ENCODE results near the gene SETMAR. TPM values are rescaled to one million over a fixed set of nuclear protein-coding genes. Genes with fewer than 3 reads are reported as not detected.
A peak's percentile ranks its signal among the peaks of the same experiment; 100 is the strongest.

The SETMAR gene
- total RNA-seq, 1 donor from 2014 or later = 34.5 TPM

- DNase-seq (ENCODE audit: extremely low spot score, unreplicated experiment) = no peak
- H3K27me3 Mint-ChIP-seq = no peaks in the 10 kb centered on the region
- peaks cover 13% of the 10 kb centered on the region for H3K4me1 Mint-ChIP-seq (ENCODE audit: unreplicated experiment)
- peaks cover 46% of the 10 kb centered on the region for H3K36me3 Mint-ChIP-seq
- no peak overlapping the region for H3K4me3 Mint-ChIP-seq
- TF ChIP-seq CTCF (conservative IDR thresholded peaks at IDR 0.05) = no peak
- H3K9me3 Mint-ChIP-seq = no peaks in the 10 kb centered on the region
- no peak overlapping the region for H3K27ac Mint-ChIP-seq
Measured at GRCh38 chr3:4313606-4314293, 10.6 kb downstream of the SETMAR start.

GRCh38 chr3:4314688-4315087 lies 11.5 kb downstream of the SETMAR start:
- H3K27me3 Mint-ChIP-seq = no peaks in the 10 kb centered on the region

DNA sequence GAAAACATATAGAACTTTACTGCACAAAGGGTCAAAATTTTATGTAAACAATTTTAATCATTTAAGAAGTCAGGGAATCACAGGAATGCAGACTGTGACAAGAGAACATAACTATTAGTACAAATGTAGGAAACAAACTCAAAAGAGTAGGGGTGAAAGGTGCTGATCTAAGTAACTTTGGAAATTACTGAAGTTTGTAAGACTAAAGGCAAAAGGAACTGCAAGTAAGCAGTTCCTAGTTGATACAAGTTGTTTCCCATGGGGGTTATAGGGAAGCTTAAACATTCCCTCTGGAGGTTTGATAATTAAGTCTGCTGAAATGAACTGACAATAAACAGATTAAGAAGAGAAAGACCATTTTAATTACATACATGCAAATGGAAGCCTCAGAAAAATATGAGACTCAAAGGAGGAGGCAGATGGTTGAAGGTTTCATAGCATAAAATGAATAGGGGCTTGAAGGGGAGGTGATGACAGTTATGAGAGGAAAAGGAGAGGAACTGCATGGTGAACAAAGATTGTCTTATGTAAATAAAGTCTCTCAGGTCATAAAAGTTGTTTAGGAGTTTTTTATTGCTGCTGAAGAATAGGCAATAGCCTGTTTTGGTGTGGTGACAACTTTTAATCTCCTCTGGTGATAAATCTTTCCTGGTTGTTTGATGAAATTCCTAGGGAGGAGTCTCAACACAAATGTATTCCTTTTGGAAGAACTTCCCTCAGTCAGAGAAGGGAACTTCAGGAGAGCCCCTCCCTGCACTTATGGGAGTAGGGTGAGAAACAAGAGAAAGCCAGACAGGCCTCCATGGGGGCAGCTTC lies 17.1 kb downstream of the SETMAR start:
- H3K4me1 Mint-ChIP-seq (ENCODE audit: unreplicated experiment) = peaks cover 9% of the 10 kb centered on the region
- no peaks in the 10 kb centered on the region for H3K9me3 Mint-ChIP-seq
- H3K27me3 Mint-ChIP-seq = no peaks in the 10 kb centered on the region
- TF ChIP-seq CTCF (conservative IDR thresholded peaks at IDR 0.05) = no peak
- no peak overlapping the region for H3K4me3 Mint-ChIP-seq
- no peak overlapping the region for H3K27ac Mint-ChIP-seq
- DNase-seq (ENCODE audit: extremely low spot score, unreplicated experiment) = no peak
- H3K36me3 Mint-ChIP-seq = peaks cover 15% of the 10 kb centered on the region

More at GRCh38 chr3:4314688-4315087, 11.5 kb downstream of the SETMAR start:
- Mint-ChIP-seq H3K4me1 (ENCODE audit: unreplicated experiment) (peaks cover 9% of the 10 kb centered on the region), H3K27ac (no peak overlapping the region), H3K9me3 (no peaks in the 10 kb centered on the region), H3K4me3 (no peak overlapping the region), H3K36me3 (peaks cover 44% of the 10 kb centered on the region)
- TF ChIP-seq CTCF (conservative IDR thresholded peaks at IDR 0.05) = peak; percentile 63
- DNase-seq (ENCODE audit: extremely low spot score, unreplicated experiment) = no peak

DNA sequence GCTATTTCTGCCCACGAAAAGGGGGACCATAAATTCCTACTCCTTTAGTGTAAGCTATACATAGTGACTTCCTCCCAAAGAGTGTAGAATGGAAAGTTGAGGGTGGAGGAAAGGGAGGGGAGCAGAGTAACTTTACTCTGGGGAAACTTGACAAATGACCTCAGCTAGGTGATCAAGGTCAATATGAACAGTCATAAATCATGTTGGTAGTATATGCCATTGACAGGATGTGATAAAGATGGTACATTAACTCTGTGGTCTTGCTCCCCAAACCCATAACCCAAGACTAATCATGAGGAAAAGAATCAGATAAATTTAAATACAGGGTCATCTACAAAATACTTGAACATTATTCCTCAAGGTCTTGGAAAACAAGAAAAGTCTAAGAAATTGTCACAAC lies 18.6 kb downstream of the SETMAR start:
- H3K4me1 Mint-ChIP-seq (ENCODE audit: unreplicated experiment) = peaks cover 9% of the 10 kb centered on the region
- H3K9me3 Mint-ChIP-seq = no peaks in the 10 kb centered on the region
- H3K36me3 Mint-ChIP-seq = peaks cover 8% of the 10 kb centered on the region
- H3K4me3 Mint-ChIP-seq = no peak overlapping the region
- H3K27me3 Mint-ChIP-seq = no peaks in the 10 kb centered on the region
- no peak for DNase-seq (ENCODE audit: extremely low spot score, unreplicated experiment)
- no peak overlapping the region for H3K27ac Mint-ChIP-seq
- TF ChIP-seq CTCF (conservative IDR thresholded peaks at IDR 0.05) = no peak

GRCh38 chr3:4322635-4323034 lies 19.5 kb downstream of the SETMAR start:
- no peaks in the 10 kb centered on the region for H3K27me3 Mint-ChIP-seq
- peaks cover 4% of the 10 kb centered on the region for H3K36me3 Mint-ChIP-seq
- no peak overlapping the region for H3K4me3 Mint-ChIP-seq
- no peak for DNase-seq (ENCODE audit: extremely low spot score, unreplicated experiment)
- no peaks in the 10 kb centered on the region for H3K9me3 Mint-ChIP-seq
- no peak for TF ChIP-seq CTCF (conservative IDR thresholded peaks at IDR 0.05)
- H3K4me1 Mint-ChIP-seq (ENCODE audit: unreplicated experiment) = peaks cover 9% of the 10 kb centered on the region
- H3K27ac Mint-ChIP-seq = no peak overlapping the region
